Brain pericyte (primary cell): ENCODE measurements around the gene ZNF276.
"Not testable (repeated sequence)": the region's sequence is repeated elsewhere in the genome, so short reads cannot be mapped to it uniquely, and the experiment has no call there.

Source experiments
- DNase-seq: peaks from one replicate; pipeline ENCODE4 v3.0.0-alpha.2; 2012; ENCODE audit warnings: low read depth, low spot score

Gene ZNF276

GRCh38 chr16:89695875-89696669 lies 25.3 kb upstream of the ZNF276 start:
- no peak for DNase-seq

GRCh38 chr16:89696670-89697128 lies 24.6 kb upstream of the ZNF276 start:
- DNase-seq, result no peak

GRCh38 chr16:89697161-89697615 lies 24.1 kb upstream of the ZNF276 start:
- DNase-seq, result no peak

- no peak for DNase-seq
Measured at GRCh38 chr16:89697616-89698331, 23.6 kb upstream of the ZNF276 start.

GRCh38 chr16:89698717-89699116 lies 22.6 kb upstream of the ZNF276 start:
- not testable (repeated sequence) for DNase-seq

GRCh38 chr16:89699629-89700099 lies 21.7 kb upstream of the ZNF276 start:
- not testable (repeated sequence) for DNase-seq

- DNase-seq, result peak; percentile 76
Measured at GRCh38 chr16:89700100-89700648, 21.2 kb upstream of the ZNF276 start.

- DNase-seq, result no peak
Measured at GRCh38 chr16:89700649-89701424, 20.5 kb upstream of the ZNF276 start.

- DNase-seq, result no peak
Measured at GRCh38 chr16:89701425-89702406, 19.6 kb upstream of the ZNF276 start, which contains the start of gene SPATA2L. Gene SPATA2L (minus strand): TSS chr16:89701705. CDS start chr16:89701232, 473 bp downstream.

- no peak for DNase-seq
Measured at GRCh38 chr16:89704281-89704680, 17.1 kb upstream of the ZNF276 start.

- DNase-seq, result no peak
Measured at GRCh38 chr16:89705006-89705405, 16.3 kb upstream of the ZNF276 start.

GRCh38 chr16:89706518-89707260 lies 14.6 kb upstream of the ZNF276 start:
- DNase-seq, result no peak

GRCh38 chr16:89707695-89708094 lies 13.6 kb upstream of the ZNF276 start:
- DNase-seq, result no peak

GRCh38 chr16:89708481-89708931 lies 12.8 kb upstream of the ZNF276 start:
- DNase-seq, result no peak

- no peak for DNase-seq
Measured at GRCh38 chr16:89709166-89709565, 12.2 kb upstream of the ZNF276 start.

GRCh38 chr16:89709716-89710432 lies 11.5 kb upstream of the ZNF276 start:
- no peak for DNase-seq

GRCh38 chr16:89710709-89711564 lies 10.4 kb upstream of the ZNF276 start:
- DNase-seq, result no peak
